SKM-1 treated with dmso at 0.1 percent for 144 hours (cell line): Measurements from ENCODE around the gene ZNF445.
"Not testable (repeated sequence)": the region's sequence is repeated elsewhere in the genome, so short reads cannot be mapped to it uniquely, and the experiment has no call there.

ENCODE experiments used
- DNase-seq: peaks from one replicate; lab custom pipeline; 2025; ENCODE audit not compliant: unreplicated experiment; lab: John Stamatoyannopoulos, UW

The ZNF445 gene

DNA sequence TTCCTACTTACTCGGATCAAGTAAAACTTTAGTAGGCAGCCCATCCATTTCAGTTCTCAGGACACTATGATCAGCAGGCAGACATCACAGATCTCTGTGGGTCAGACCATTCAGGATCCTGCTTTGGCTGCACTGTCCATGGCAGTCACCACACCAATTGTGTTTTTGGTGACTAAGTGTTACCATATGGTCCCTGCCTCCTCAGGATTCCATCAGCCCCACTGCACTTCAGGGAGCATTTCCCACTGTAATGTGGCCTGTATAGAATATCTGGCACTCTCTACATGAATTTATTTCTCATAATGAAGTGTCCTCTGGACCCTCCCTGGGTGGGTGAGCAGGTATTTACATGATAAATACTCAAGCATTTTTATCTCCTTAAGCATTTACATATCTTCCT lies 41.3 kb downstream of the ZNF445 start:
- no peak for DNase-seq

GRCh38 chr3:44434834-44435510 lies 42.5 kb downstream of the ZNF445 start:
- DNase-seq = no peak

DNA sequence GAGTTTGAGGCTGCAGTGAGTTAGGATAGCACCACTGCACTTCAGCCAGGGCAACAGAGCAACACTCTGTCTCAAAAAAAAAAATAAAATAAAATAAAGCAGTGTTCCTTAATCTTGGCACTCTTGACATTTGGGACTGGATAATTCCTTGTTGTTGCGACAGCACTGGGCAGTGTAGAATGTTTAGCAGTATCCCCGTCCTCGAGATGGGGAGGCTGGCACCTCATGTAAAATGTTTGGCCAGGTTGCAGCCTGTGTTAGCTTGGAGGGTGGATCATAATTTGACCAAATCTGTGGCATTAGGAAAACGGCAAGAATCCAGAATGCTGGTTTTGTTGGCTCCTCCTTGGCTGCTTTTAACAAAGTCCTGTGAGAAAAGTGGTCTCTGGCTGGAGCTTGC lies 47.0 kb downstream of the ZNF445 start:
- DNase-seq = no peak

DNA sequence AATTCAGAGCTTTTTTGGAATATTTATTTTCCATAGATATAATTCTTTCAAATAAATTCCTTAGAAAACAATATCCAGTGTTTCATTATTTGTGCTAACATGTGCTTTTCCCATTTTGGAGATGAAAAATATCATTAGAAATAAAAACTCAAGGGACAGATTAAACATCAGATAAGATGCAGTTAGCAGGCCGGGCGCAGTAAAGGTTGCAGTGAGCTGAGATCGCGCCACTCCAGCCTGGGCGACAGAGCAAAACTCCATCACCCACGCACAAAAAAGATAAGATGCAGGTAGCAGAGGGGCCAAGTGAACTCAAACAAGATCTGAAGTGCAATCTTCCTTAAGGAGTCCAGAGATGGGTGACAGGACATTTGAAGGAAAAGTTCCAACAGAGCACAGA lies 48.0 kb downstream of the ZNF445 start:
- DNase-seq = no peak

DNA sequence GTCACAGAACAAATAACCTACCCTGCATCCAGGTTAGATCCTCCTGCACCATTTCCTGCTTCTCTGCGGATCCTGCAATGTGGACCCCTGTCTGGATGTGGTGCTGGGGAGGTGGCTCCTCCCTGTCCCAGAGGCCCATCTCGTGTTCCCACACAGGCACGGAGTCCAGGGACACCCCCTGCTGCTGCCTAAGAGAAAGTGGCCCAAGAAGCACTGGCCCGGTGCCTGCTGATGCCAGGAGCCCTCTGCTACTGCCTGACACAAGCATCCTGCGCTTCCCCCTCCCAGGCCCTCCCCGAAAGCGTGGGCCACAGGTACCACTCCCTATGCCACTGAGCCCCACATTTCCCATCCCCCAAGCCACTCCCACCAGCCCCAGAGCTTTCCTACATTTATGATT lies 48.6 kb downstream of the ZNF445 start:
- DNase-seq = no peak

DNA sequence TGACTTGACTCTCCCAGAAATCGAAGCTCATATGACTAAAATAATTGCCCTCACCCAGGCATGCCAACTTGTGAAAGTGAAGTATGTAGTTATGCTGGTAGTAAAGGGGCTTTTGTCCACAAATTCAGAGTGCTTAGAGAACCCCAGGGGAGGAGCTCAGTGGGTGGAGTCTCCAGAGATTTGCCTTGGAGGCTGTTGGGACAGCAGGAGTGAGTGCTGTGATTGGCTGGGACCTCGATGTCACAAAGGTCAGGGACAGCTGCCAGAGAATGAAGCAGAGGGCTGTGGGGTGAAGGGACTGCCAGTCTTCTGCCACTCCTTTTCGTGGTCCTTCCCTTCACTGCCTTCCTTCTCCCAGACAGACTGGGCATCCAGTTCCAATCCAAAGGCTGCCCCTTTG lies 49.8 kb downstream of the ZNF445 start:
- no peak for DNase-seq

- no peak for DNase-seq
Observed at GRCh38 chr3:44424758-44425157, 52.7 kb downstream of the ZNF445 start.

GRCh38 chr3:44421280-44421679 lies 56.2 kb downstream of the ZNF445 start:
- no peak for DNase-seq

DNA sequence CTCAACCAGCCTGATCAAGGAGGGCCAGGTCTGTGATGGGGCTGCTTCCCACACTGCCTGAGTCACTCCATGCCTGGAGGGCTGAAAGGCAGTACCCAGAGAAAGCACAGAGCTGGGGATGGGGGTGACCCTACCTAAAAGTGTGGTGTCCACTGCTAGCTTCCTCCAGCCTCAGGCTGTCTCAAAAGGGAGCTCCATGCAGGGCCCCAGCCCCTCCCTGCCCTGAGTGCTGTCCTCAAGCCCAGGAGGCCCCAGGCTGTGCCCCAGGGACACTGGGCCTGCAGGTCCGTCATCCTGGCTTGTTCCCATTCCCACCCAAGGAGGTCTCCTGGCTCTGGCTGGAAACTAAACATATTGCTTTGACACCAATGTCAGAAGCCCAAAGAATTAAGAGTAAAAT lies 56.8 kb downstream of the ZNF445 start:
- DNase-seq = no peak

- no peak for DNase-seq
Observed at GRCh38 chr3:44419923-44420650, 57.4 kb downstream of the ZNF445 start.

DNA sequence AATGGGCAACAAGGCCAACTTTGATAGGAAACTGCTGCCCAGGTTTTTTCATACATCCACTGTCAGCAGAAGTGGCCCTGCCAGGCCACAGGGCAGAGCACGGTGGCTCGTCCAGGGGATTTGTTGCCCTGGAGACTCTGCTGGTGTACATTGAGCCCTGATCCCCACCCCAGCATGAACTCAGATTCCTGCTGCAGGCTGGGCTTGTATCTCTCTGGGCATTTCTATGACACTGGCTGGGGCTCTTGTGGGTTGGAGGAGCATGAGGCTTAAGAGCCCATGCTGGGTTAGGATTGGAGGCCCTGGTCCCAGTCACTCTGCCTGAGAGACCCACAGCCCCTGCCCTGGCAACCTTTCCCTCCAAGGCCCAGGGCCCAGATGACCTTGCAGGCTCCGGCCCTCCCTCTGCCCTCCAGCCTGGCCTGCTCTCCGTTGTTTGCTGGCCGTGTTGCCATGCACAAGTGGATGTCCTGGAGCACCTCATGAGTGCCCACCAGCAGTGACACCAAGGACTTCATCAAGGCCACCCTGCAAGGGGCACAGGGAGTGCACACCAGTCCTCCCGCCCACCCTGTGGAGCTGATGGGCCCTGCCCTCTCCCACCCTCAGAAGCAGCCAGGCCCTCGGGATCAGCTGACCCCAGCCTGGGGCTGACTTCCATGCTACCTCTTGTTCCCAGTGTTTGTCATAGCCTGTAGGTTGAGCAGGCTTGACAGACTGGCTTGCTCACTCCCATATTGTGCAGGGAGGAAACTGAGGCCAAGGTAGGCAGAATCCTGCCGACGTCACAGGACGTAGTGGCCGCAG lies 58.2 kb downstream of the ZNF445 start:
- no peak for DNase-seq

GRCh38 chr3:44418549-44418948 lies 58.9 kb downstream of the ZNF445 start:
- DNase-seq = no peak

DNA sequence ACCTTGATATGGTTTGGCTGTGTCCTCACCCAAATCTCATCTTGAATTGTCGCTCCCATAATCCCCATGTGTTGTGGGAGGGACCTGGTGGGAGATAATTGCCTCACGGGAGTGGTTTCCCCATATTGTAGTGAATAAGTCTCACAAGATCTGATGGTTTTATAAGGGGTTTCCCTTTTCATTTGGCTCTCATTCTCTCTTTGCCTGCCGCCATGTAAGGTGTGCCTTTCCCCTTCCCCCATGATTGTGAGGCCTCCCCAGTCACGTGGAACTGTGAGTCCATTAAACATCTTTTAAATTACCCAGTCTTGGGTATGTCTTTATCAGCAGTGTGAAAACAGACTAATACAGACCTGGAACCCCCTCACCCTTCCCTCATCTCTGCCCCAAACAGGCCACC lies 59.4 kb downstream of the ZNF445 start:
- DNase-seq = not testable (repeated sequence)

DNA sequence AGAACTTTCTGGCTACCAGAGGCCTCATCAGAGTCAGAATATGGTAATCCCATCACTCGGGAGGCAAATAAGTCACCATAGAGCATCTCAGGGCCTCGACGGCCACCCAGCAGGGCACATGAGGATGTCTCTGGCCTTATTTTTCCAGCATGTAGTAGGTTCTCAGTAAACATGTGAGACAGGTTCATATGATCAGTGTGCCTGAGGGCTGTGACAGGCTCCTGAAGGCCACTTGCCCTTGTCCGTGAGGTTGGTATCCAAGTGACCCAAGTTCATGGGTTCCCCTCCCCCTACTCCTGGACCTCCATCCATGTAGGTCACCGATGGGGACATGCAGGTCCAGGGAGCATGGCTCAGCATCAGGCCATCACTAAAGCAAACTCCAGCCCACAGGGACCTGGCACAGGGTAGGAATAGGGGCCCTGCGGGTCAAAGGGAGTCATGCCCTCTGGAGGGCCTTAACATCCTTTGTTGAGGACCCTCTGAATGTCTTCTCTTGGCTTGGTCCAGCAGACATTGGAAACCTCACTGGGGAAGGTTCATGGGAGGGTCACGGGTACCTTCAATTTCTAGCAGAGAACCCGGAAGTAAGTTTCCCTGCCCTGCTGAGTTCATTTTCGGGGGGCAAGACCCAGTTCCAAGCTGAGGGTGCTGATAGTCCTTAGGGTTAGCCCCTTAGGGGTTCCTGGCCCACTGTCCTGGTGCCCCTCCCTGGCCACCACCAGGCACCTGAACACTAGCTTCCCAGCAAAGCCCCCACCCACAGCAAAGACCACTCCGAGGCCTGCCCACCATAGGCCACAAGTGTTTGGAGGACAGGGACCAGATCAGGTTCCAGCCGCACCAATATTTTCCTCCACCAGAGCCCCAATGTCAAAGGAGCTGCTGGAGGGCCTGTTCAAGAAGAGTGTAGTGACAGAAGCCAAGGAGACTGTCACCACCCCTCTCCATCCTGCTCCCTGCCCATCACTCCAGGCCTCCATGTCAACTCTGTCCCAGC lies 61.1 kb downstream of the ZNF445 start:
- no peak for DNase-seq

GRCh38 chr3:44415421-44415820 lies 62.0 kb downstream of the ZNF445 start:
- no peak for DNase-seq

- DNase-seq = no peak
Observed at GRCh38 chr3:44414517-44415090, 62.9 kb downstream of the ZNF445 start.

DNA sequence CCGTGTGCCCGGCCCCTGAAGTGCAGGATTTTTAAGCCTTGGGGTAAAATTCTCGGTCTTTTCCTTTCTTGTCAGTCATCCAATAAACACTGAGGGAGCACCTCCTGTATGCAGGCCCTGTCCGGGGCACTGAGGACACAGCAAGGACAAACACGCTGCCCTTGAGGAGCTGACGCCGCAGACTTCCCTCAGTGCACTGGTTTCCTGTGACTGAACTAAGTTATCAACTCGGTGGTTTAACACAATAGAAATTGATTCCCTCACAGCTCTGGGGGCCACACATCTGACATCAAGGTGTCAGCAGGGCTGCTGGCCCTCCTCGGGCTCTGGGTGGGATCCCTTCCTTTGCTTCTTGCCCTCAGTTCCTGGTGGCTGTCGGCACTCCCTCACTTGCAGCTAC lies 65.1 kb downstream of the ZNF445 start:
- no peak for DNase-seq

GRCh38 chr3:44411031-44411645 lies 66.3 kb downstream of the ZNF445 start:
- no peak for DNase-seq

- no peak for DNase-seq
Observed at GRCh38 chr3:44409640-44410410, 67.6 kb downstream of the ZNF445 start.
